Measurements from ENCODE around the gene NHLRC2.

Gene NHLRC2

DNA sequence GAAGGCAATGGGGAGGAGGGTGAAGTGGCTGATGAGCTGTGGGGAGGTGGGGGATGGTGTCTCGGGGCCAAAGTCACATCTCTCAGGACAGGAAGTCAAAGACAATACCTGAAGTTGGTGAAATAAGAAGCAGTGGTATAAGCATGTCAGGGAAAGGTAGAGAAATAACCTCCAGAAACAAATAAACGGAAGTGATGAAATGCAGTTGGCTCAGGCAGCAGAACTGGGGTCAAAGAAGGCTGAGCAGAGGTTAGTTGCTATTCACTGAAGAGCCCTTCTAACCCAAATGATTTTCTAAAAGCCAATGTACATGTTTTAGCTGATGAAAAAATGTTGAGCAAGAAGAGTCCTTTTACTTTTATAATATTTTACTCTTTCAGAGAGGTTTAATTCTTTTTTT is 110.6 kb downstream of the NHLRC2 start:
- in situ Hi-C loops (cut with HindIII; ENCODE audit: low sequenced_read_pairs) = no loop called here

DNA sequence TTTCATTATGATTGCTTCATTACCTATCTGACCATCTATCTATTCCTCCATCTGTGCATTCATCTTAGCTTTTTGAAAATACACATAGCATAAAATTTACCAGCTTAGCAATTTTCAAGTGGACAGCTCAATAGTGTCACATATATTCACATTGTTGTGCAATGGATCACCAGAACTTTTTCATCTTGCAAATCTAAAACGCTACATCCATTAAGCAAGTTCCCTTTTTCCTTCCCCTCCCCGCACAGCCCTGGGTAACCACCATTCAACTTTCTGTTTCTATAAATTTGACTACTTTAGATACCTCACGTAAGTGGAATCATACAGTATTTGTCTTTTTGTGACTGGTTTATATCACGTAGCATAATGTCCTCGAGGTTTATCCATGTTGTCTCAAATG is 111.2 kb downstream of the NHLRC2 start:
- in situ Hi-C loops (cut with HindIII; ENCODE audit: low sequenced_read_pairs) = no loop called here

All from DLD1 (cell line).